HG02885 (cell line): ENCODE data around the gene AHNAK2.

Experiments
- ATAC-seq: cut with Tn5 transposase; IDR thresholded peaks from one replicate; pipeline ENCODE4 v1.9.1; 2021; ENCODE audit warnings: mild to moderate bottlenecking; ENCODE audit not compliant: unreplicated experiment, poor library complexity

Gene AHNAK2

DNA sequence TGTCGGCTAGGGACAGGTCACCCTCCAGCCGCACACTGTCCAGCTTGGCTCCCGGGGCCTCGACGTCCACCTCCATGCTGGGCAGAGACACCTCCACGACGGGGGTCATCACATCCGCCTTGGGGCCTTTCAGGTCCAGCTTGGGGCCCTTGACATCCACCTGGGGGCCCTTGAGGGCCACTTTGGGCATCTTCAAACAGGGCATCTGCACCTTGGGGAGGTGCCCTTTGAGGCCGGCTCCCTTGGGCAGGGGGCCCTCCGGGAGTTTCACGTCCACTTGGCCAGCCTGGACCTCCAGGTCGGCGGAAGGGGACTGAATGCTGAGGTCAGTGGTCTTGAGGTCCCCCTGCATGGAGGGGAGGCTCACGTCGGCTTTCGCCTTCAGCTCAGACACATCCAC, 35.6 kb downstream of the AHNAK2 start:
- no peak for ATAC-seq

DNA sequence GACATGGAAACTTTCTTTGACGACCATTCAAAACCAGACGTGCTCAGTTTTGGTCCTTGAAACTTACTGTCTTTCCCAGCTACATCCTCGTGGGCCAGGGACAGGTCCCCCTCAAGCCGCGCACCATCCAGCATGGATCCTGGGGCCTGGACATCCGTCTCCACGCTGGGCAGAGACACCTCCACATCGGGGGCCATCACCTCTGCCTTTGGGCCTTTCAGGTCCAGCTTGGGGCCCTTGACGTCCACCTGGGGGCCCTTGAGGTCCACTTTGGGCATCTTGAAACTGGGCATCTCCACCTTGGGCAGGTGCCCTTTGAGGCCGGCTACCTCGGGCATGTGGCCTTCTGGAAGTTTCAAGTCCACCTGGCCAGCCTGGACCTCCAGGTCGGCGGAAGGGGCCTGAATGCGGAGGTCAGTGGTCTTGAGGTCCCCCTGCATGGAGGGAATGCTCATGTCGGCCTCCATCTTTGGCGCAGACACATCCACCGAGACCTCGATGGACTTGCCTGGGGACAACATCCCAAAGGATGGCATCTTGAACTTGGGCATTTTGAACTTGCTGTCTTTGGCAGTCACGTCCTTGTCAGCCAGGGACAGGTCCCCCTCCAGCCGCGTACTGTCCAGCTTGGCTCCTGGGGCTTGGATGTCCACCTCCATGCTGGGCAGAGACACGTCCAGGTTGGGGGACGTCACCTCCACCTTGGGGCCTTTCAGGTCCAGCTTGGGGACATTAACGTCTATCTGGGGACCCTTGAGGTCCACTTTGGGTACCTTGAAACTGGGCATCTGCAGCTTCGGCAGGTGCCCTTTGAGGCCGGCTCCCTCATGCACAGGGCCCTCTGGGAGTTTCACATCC, 36.4 kb downstream of the AHNAK2 start:
- no peak for ATAC-seq

DNA sequence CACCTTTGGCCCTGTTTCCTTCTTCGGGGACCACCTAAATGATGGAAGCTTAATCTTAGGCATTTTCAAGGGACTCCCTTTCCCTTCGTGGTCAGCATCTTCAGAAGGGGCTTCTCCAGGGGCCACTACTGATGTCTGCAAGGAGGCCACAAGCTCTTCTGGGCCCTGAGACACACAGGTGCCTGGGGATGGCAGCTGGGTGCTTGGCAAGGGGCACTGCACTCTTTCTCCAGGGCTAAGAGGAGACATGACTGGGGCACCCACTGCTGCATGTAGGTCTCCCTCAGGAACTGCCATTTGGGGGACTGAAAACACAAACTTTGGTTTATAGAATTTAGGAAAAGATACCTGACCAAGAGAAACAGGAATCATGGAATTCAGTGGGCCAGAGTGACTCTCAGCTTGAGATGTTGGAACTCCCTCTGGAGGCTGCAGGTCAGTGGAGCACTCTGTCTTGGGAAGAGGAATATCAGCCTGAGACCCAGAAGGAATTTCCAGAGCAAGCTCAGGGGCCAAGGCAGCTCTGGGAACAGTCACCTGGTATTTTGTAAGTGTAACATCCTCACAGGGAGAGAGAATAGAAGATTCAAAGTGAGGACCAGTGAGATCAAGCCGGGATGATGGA, 37.5 kb downstream of the AHNAK2 start:
- no peak for ATAC-seq

DNA sequence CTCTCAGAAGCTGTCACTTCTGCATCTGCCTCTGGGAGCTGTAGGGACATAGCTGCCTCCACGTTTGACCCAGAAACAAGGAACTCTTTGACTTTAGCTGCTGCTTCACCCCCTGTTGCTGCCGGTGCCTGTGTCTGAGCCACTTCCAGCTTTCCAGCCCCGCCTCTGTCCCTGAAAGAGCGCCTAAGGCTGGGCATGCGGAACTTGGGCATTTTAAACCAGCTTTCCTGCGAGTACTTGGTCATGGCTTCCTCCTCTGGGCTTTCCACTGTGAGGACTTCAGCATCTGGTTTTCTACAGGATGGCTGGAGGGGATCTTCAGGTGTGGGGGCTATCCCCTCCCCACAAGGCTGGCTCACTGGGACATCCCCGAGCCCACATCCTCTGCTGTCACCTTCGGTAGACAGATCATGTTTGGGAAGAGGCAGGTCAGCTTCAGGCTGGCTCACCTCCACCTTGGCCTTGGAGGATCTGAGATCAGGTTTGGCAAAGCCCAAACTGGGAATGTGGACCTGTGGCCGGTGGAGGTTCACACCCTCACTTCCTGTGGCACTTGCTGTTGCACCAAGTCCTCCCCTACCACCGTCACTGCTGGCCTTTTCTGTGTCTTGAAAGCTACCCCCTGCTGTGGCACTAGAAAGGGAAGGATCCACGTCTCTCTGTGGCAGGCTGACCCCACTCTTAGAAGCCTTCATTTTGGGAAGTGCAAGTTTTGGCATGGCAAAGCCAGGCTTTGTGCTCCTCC, 38.3 kb downstream of the AHNAK2 start:
- ATAC-seq, result no peak

DNA sequence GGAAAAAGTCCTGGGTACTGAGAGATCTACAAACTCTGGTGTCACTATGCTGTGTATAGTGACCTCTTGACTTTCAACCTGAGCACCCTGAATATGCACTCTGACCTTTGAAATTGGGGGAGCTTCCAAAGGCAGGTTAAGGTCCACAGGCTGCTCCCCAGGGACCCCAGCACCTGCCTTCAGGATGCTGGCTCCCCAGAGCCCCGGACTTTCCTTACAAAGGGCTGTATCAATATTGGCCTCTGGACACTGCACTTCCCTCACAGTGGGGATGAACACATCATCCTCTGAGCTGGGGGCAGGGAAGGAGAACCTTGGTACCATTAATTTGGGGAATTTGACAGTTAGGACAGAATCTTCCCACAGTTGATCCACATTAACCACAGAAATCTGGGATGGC, 39.2 kb downstream of the AHNAK2 start:
- ATAC-seq, result no peak

DNA sequence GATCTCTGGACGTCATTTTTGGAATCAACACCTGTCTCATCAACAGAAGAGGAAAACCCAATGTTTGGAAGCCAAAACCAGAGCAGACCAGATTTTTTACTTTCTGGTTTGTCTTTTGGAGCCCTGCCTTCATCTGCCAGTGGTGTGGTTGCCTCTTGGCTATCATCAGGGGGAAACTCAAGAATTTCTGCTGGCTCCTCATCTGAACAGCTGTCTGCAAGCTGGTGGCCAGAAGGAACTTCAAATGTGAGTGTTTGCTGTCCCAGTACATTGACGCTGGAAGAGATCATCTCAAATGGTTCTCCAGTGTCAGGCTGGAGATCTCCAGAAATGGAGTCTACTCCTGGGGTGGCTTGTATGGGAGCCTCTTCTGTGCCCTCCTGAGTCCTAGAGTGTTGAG, 39.7 kb downstream of the AHNAK2 start:
- no peak for ATAC-seq

DNA sequence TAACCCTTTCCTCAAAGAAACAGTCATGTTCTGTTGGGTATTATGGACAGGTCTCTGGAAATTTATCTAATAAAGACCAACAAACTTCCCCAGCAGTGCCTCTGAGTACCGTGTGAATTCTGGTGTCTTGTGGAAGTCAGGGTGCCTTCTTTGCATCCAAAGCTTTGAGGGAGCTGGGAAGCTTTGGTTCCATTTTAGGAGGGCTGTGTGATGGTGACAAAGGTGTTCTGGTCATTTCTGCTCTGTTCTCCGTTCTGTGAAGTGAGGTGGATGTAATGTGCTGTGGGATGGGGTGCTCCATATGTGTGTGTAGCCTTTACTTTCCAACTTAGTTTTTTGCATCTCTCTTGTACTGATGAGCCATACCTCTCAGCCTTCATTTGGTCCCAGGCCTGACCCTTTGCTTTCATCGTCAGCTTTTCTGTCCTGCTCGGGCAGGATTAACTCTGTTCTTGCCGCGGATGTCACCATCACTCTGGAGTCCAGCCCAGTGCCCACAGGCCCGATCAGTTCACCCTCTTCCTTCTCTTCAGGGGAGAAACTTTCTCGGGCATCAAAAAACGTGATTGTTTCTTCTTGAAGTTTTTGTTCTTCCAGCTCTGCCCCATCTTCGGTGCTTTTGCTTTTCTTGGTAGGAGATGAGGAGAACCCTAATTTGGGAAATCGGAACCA, 40.3 kb downstream of the AHNAK2 start:
- no peak for ATAC-seq

DNA sequence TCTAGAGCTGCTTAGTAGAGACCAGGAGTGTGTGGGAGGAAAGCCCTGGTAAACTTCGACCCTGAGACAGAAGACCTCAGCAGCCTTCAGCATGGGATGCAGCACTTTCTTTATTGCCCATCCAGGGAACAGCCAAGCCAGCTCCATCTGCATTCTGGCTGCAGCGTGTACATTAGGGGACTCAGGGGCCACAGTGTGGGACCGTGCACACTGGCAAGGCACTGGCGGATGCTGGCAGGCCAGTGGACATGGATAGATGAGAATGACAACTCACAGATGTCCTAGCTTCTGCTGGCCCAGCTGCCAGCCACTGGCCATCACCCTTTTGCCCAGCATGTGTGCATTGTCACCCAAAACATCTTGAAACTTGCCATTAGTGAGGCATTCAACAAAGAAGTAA, 41.0 kb downstream of the AHNAK2 start:
- ATAC-seq, result no peak

DNA sequence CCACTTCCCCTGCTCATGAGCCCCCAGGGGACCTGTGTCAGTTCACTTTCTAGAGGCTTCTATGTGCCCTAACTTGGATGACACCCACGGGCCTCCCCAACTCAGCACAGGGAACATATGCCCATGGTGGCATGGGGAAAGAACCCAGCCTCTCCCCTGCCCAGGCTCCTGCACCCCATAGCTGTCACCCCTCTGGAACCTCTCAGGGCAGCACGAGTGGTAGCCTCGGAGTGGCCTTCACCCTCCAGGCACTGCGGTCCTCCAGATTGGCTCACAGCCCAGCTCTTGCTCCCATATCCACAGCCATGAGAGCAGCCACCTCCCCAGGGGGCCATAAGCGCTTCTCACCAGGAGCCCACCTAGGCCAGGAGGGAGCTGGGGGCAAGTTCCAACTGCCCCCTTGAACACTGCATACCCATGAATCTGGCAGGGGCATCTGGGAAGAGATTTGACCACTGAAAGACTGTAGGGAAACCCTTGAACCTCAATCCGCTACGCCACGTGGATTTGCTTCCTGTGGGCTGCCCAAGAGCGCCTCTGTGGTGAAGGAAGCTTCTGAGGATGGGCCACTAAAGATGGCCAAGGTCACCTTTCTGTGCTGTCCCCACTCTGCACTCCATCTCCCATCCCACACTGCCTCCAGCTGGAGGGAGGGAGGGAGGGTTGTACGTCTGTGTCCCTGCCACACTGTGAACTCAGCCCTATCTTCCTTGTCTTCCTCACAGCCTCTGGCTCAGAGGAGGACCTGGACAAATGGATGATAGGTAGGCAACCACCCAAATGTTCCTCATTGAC, 41.6 kb downstream of the AHNAK2 start:
- ATAC-seq, result no peak

DNA sequence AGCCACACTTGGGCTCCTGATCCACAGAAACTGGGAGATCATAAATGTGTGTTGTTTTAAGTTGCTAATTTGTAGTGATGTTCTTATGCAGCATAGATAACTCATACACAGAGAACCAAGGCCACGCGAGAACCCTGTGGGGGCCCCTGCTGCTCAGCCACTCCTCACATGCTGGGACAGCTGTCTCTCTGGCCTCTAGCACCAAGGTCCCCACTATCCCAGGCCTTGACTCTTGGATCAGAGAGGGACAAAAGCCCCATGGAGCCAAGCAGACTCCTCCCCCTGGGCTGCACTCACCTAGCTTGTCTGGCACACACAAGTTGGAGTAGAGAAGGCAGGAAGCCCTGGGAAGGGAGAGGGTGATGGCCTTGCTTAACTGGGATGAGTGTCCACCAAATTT, 42.2 kb downstream of the AHNAK2 start:
- no peak for ATAC-seq

DNA sequence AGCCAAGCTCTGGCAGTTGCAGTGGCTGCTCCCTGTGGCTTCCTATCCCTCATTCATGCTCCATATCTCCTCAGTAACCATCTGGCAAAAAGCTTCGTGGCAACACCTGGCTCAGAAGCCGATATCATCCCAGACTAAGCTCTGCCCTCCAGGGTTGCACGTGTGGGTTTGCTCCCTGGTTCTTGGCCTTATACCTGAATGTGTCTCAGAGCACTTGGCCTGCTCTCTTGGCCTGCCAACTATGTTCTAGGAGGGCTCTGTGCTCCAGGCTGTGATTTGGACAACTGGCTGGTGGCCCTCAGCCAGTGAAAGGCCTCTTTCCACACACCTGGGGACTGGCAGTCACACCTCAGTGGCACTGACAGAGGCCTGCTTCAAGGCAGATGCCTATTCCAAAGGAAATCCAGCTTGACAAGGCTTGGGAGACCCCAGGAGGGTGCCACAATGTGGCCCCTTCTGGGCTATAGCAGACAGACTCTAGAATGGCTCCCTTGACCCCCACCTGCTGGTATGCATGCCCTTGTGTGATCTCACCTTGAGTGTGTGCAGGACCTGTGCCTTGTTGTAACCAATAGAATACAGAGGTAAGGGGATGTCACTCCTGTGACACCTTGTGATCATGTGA, 43.0 kb downstream of the AHNAK2 start:
- no peak for ATAC-seq

DNA sequence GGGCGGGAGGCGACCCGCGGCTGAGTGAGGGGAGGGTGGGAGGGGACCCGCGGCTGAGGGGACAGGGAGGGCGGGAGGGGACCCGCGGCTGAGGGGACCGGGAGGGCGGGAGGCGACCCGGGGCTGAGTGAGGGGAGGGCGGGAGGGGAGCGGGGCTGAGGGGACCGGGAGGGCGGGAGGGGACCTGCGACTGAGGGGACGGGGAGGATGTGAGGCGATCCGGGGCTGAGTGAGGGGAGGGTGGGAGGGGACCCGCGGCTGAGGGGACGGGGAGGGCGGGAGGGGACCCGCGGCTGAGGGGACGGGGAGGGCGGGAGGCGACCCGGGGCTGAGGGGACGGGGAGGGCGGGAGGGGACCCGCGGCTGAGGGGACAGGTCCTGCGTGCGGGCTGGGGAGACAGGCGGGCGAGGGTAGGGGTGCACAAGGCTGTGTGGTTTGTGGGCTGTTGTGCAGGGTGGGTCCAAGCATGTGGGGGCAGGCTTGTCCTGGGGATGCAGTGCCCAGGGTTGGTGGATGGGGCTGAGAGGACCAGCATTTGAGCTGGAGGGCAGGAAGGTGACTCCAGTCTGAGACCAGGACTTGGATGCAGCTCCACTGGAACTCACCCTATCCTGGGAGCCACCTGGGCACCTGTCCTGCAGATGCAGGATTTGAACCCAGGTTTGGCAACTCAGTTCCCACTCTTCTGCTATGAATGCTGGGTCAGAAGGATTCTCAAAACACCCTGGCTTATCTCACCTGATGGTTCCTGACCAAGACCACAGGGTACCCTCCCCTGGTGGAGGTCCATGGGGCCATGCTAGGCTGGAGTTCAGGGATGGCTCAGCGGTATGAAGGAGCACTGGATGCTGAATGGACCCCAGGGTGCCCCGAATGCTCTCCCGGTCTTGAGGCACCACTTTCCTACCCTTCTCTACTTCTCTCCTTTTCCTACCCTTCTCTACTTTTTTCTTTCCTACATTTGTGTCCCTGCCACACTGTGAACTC, 44.1 kb downstream of the AHNAK2 start:
- ATAC-seq, result no peak

DNA sequence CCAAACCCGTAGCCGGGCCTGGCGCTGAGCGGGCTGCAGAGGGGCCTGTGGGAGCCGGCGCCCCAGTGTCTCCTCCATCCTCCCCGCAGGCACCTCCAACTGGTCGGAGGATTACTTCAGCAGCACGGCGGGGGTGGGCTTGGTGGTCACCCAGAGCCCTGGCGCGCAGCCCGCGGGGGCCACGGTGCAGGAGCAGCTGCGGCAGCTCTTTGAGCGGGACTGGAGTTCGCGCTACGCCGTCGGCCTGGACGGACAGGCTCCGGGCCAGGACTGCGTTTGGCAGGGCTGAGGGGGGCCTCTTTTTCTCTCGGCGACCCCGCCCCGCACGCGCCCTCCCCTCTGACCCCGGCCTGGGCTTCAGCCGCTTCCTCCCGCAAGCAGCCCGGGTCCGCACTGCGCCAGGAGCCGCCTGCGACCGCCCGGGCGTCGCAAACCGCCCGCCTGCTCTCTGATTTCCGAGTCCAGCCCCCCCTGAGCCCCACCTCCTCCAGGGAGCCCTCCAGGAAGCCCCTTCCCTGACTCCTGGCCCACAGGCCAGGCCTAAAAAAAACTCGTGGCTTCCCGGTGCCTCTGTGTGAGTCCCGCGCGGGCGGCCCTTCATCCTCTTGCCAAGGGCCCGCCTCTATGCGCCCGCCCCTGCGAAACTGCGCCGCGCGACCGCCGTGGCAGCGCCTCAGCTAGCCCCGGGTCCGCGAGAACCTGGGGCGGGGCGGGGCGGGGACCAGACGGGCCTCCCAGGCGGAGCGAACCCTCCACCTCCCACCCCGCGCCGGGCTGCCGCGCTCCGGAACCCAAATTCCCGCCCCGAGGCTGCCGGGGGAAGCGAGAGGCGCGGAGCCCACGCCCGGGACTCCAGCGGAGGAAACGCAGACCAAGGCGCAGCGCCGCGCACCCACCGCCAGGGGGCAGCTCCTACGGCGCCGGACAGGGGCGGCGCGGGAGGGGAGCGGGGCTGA, 45.2 kb downstream of the AHNAK2 start:
- peak; percentile 62 for ATAC-seq

DNA sequence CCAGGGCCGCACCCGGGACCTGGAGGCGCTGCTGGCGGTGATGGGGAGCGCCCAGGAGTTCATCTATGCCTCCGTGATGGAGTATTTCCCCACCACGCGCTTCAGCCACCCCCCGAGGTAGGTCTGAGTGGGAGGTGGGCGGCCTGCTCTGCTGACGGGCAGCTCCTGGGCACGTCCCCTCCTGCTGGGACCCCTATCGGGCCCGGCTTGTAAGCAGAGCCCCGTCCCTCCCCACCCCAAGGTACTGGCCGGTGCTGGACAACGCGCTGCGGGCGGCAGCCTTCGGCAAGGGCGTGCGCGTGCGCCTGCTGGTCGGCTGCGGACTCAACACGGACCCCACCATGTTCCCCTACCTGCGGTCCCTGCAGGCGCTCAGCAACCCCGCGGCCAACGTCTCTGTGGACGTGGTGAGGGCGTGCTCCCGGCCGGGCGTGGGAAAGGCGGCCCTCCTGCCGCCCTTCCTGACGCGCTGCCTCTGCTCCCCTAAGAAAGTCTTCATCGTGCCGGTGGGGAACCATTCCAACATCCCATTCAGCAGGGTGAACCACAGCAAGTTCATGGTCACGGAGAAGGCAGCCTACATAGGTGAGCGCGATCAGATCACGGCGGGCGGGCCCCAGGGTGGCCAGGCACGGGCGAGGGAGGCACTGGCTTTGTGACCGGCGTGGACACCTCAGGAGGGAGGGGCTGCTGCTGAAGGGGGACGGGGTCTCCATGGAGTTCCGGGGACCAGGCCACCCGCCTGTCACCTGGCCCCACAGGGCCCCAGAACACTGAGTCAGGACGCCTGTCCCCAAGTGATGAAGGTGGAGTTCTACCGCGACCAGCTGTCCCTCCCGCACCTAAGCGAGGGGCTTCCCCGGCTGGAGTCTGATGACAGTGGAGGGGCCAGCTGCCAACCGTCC, 46.2 kb downstream of the AHNAK2 start:
- ATAC-seq, result no peak

DNA sequence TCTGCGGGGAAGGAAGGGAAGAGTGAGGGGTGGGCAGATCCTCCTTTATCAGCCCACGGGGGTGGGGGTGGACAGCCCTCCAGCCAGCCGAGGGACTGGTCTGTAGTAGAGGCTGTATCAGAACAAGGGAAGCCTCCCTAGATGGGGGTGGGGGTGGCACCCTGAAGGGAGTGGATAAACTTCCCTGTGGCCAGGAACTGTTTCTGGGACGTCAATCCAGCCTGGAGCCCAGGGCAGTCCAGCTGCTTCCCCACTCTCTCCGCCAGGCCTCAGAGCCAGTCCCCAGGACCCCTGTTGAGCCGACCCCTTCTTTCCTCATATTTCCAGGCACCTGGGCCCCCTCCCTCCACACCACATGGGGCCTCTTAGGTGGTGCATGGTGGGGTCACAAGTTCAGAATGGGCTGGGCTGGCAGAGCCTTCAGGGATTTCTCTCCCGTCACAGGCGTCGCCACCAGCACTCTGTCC, 46.8 kb downstream of the AHNAK2 start:
- ATAC-seq, result no peak
